HEK293T (cell line): ENCODE results near the gene TLE2.
A peak's percentile ranks its signal among the peaks of the same experiment; 100 is the strongest.

Source experiments
- CTCF ChIA-PET: fragments of 350-600 bp; formaldehyde crosslinking; extraction: SDS; loops from one replicate; lab custom pipeline; 2021; ENCODE audit warnings: antibody characterized with exemption, inconsistent platforms; lab: Yijun Ruan, JAX
- POLR2A ChIA-PET: fragments of 350-600 bp; formaldehyde crosslinking; extraction: SDS; loops from one replicate; lab custom pipeline; 2020; ENCODE audit warnings: antibody characterized with exemption, inconsistent platforms; lab: Yijun Ruan, JAX
- DNase-seq: peaks from one replicate; pipeline ENCODE4 v3.0.0; 2012; ENCODE audit warnings: mixed read lengths; ENCODE audit errors: extremely low spot score
- ARNT ChIP-seq: fragments of 450-650 bp; IDR thresholded peaks from 2 replicates; pipeline ENCODE4 v1.6.1; 2017; ENCODE audit warnings: mild to moderate bottlenecking
- BHLHE40 ChIP-seq: fragments of 450-650 bp; IDR thresholded peaks from 2 replicates; pipeline ENCODE4 v1.6.1; 2016; ENCODE audit warnings: mild to moderate bottlenecking, moderate library complexity, borderline replicate concordance
- CTBP1 ChIP-seq: fragments of 450-650 bp; IDR thresholded peaks from 2 replicates; pipeline ENCODE4 v1.6.1; 2016; ENCODE audit warnings: borderline replicate concordance
- ELF4 ChIP-seq: fragments of 450-650 bp; IDR thresholded peaks from 2 replicates; pipeline ENCODE4 v1.6.1; 2017; ENCODE audit warnings: antibody characterized with exemption
- FOXA1 ChIP-seq: fragments of 450-650 bp; IDR thresholded peaks from 2 replicates; pipeline ENCODE4 v1.6.1; 2016; ENCODE audit warnings: mild to moderate bottlenecking
- FOXK2 ChIP-seq: fragments of 450-650 bp; IDR thresholded peaks from 2 replicates; pipeline ENCODE4 v1.6.1; 2016; ENCODE audit warnings: mild to moderate bottlenecking
- FOXM1 ChIP-seq: fragments of 450-650 bp; IDR thresholded peaks from 2 replicates; pipeline ENCODE4 v1.6.1; 2017; ENCODE audit warnings: mild to moderate bottlenecking, borderline replicate concordance
- HDGF ChIP-seq: fragments of 450-650 bp; IDR thresholded peaks from 2 replicates; pipeline ENCODE4 v1.6.1; 2017; ENCODE audit warnings: antibody characterized with exemption, borderline replicate concordance
- L3MBTL2 ChIP-seq: fragments of 450-650 bp; conservative IDR thresholded peaks from 2 replicates; pipeline ENCODE4 v1.6.1; 2016; ENCODE audit warnings: mild to moderate bottlenecking
- LEF1 ChIP-seq: fragments of 450-650 bp; IDR thresholded peaks from 2 replicates; pipeline ENCODE4 v1.6.1; 2017; ENCODE audit warnings: mild to moderate bottlenecking, borderline replicate concordance
- NFRKB ChIP-seq: fragments of 450-650 bp; IDR thresholded peaks from 2 replicates; pipeline ENCODE4 v1.6.1; 2016; ENCODE audit warnings: mild to moderate bottlenecking, moderate library complexity
- SP1 ChIP-seq: fragments of 450-650 bp; IDR thresholded peaks from 2 replicates; pipeline ENCODE4 v1.6.1; 2017
- SUZ12 ChIP-seq: fragments of 450-650 bp; IDR thresholded peaks from 2 replicates; pipeline ENCODE4 v1.6.1; 2016; ENCODE audit warnings: mild to moderate bottlenecking
- TARDBP ChIP-seq: fragments of 450-650 bp; IDR thresholded peaks from 2 replicates; pipeline ENCODE4 v1.6.1; 2016
- ZNF384 ChIP-seq: fragments of 450-650 bp; IDR thresholded peaks from 2 replicates; pipeline ENCODE4 v1.6.1; 2016
- TF ChIP-seq, protein P1 (sequence below): fragments of 450-650 bp; IDR thresholded peaks from 2 replicates; pipeline ENCODE4 v1.6.1; 2016

Gene TLE2

DNA sequence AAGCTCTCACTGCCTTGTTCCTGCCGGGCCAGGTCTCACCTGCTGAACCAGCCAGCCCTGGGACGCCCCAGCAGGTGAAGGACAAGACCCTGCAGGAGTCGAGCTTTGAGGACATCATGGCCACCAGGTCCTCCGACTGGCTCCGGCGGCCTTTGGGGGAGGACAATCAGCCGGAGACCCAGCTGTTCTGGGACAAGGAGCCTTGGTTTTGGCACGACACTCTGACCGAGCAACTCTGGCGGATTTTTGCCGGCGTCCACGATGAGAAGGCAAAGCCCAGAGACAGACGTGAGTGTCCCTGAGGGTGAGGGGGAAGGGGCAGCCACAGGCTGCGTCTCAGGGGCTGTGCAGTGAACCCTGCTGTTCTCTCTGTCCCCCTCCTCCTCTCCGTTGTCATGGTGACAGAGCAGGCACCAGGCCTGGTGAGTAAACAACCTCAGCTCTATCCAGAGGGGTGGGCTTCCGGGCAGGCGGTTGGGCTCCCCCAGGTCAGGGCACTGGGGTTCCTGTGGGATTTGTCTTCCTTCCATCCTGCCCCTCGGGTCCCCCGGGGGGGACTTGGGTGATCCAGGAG lies 42.0 kb downstream of the TLE2 start:
- ChIA-PET POLR2A (interaction anchor here (0.9 kb wide), 2 partner anchors 36 to 105 kb away, joined by 3 read pairs; no protein-coding TSS in a partner anchor), CTCF (no interaction called here)
- no peak for TF ChIP-seq CTBP1
- no peak for DNase-seq

DNA sequence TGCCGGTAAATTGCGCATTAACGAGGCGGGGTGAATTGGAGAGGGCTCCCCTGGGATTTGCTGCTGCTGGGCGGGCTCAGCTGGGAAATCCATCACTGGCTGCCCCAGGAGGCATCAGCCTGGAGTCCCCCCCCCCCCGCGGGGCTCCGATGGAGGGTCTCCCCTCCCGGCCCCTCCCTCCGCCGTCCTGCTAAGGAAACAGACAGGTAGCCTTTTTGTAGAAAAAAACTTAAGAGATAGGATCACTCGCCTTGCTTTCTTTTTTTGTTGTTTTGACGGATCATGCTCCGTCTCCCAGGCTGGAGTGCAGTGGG lies 44.9 kb downstream of the TLE2 start:
- ChIA-PET POLR2A (no interaction called here), CTCF (no interaction called here)
- TF ChIP-seq SP1 (no peak), FOXM1 (peak; percentile 85), ARNT (no peak), ZNF384 (no peak), NFRKB (no peak), ELF4 (no peak), BHLHE40 (no peak)
- no peak for DNase-seq

DNA sequence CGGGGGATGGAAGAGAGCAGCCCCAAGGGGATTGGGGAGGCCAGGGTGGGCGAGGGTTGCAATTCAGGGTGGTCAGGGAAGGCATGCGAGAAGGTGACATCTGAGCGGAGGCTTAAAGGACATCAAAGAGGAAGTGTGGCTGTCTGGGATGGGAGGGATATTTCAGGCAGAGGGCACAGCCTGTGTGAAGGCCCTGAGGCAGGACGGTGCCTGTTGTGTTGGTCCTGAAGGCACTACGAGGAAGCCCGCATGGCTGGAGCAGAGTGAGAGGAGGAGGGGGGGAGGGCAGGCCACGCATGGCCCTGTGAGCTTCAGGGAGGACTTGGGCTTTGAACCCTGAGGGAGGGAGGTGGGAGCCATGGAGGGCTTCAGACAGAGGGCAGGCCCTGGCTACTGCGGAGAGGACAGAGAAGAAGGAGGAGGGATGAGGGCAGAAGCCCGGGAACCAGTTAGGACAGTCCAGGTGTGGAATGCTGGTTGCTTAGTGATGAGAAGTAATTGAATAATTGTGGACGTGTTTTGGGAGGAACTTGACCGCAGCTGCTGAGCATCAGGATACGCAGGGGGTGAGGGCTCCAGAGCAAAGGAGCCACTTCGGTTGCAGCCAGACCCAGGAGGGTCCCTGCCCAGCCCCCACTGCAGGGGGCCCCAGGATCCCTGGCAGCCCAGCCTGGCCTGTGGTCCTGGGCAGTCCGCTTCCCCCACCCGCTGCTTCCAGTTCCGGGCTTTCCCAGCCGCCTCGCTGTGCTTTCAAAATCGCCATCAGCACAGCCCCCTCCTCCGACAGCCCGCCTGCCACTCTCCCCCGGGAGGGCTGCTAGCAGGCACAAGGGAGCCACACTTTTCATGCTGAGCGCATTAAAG lies 45.5 kb downstream of the TLE2 start:
- TF ChIP-seq ARNT (0 out of 2 replicates have a peak, but pooled peaks have one; percentile 44), NFRKB (no peak), CTBP1 (peak; percentile 91; the same call in 1 of the 2 replicates)
- TF ChIP-seq, protein P1, sequence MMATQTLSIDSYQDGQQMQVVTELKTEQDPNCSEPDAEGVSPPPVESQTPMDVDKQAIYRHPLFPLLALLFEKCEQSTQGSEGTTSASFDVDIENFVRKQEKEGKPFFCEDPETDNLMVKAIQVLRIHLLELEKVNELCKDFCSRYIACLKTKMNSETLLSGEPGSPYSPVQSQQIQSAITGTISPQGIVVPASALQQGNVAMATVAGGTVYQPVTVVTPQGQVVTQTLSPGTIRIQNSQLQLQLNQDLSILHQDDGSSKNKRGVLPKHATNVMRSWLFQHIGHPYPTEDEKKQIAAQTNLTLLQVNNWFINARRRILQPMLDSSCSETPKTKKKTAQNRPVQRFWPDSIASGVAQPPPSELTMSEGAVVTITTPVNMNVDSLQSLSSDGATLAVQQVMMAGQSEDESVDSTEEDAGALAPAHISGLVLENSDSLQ = peak; percentile 96
- peak; percentile 79 for DNase-seq
- POLR2A ChIA-PET = interaction anchor here (1.4 kb wide), 1 partner anchor 52 kb away, joined by 6 read pairs; no protein-coding TSS in a partner anchor
- CTCF ChIA-PET = no interaction called here

DNA sequence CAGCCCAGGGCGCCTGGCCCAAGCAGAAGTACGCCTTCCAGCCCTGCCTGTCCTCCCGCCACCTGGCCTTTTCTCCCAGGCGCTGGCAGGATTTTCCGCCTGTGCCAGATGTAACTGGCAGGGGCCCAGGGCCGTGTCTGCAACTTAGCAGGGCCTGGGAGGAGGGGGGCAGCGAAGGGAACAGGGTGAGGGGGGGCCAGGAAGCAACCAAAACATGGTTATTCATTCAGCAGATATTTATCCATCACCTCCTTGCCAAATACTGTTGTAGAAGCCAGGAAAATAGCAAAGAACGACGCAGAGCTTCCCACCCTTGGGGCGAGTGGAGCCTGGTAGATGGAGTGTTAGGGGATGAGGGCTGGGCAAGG lies 46.1 kb downstream of the TLE2 start:
- TF ChIP-seq ELF4 (no peak), FOXA1 (no peak), ZNF384 (no peak), NFRKB (no peak), SP1 (no peak), LEF1 (no peak), BHLHE40 (no peak), SUZ12 (no peak), L3MBTL2 (no peak), FOXK2 (no peak), FOXM1 (no peak), HDGF (no peak), ARNT (no peak), CTBP1 (no peak)
- TF ChIP-seq, protein P1 = no peak
- POLR2A ChIA-PET = interaction anchor here (1.2 to 1.4 kb wide), 2 partner anchors 32 to 53 kb away, joined by 3 to 6 read pairs; no protein-coding TSS in a partner anchor
- DNase-seq = no peak
- CTCF ChIA-PET = no interaction called here

DNA sequence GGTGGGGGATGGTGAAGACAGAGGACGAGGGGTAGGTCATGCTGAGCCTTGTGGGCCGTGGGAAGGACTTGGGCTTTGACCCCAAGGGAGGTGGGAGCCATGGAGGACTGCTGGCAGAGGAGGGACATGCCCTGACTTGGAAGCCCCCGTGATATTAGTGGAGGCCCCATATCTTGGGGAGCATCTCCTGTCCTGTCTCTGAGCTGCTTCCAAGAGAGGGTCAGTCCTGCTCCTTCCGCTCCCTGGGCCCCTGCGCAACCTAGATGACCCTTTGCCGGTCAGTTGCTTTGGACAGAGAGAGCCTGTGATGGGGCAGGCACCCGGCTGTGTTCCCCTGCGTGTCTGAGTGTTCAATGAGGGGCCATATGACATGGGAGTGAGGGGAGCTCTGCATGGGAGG lies 46.5 kb downstream of the TLE2 start:
- no peak for TF ChIP-seq SUZ12
- no peak for TF ChIP-seq FOXK2
- TF ChIP-seq ZNF384 = peak; percentile 45; the same call in 1 of the 2 replicates
- POLR2A ChIA-PET = interaction anchor here (1.2 to 1.4 kb wide), 2 partner anchors 32 to 53 kb away, joined by 3 to 6 read pairs; no protein-coding TSS in a partner anchor
- CTCF ChIA-PET = interaction anchor here (0.6 to 0.7 kb wide), 2 partner anchors 22 to 55 kb away, joined by 3 to 5 read pairs; no protein-coding TSS in a partner anchor

DNA sequence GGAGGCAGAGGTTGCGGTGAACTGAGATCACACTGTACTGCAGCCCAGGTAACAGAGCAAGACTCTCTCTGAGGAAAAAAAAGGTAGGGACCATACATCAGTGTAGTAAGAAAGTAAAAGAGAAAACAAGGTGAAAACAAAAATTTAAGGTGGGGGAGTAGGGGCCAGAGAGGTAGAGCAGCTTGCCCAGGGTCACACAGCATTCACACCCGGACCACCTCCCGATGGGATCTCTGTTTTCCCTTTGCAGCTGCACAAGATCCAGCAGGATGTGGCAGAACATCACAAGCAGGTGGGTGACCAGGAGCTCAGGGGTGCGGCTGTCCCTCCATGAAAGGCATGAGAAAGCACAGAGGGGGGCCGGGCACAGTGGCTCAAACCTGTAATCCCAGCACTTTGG lies 47.2 kb downstream of the TLE2 start:
- no peak for DNase-seq
- CTCF ChIA-PET = interaction anchor here (0.6 to 0.7 kb wide), 2 partner anchors 21 to 56 kb away, joined by 3 to 5 read pairs; no protein-coding TSS in a partner anchor
- POLR2A ChIA-PET = interaction anchor here (1.2 kb wide), 1 partner anchor 31 kb away, joined by 3 read pairs; no protein-coding TSS in a partner anchor
- no peak for TF ChIP-seq BHLHE40
- TF ChIP-seq ARNT = no peak
- no peak for TF ChIP-seq TARDBP
- TF ChIP-seq LEF1 = no peak
- TF ChIP-seq FOXA1 = no peak
- TF ChIP-seq SUZ12 = no peak
- no peak for TF ChIP-seq FOXK2
- no peak for TF ChIP-seq CTBP1
- no peak for TF ChIP-seq HDGF
- TF ChIP-seq FOXM1 = no peak
- TF ChIP-seq, protein P1 = no peak
- no peak for TF ChIP-seq L3MBTL2
- TF ChIP-seq ZNF384 = no peak
- TF ChIP-seq SP1 = no peak
- no peak for TF ChIP-seq ELF4
- TF ChIP-seq NFRKB = no peak

More for the DNA sequence above, 46.5 kb downstream of the TLE2 start:
- no peak for DNase-seq
